H1 (cell line): ENCODE data around the gene C17orf50. TPM values are rescaled to one million over a fixed set of nuclear protein-coding genes. Genes with fewer than 3 reads are reported as not detected.

ENCODE experiments used
- CTCF ChIA-PET: fragments of 300-600 bp; sonication (Branson Sonifier 250); formaldehyde crosslinking; loops from one replicate; lab custom pipeline; 2021; ENCODE audit not compliant: partially characterized antibody; lab: Charles Lee
- POLR2A ChIA-PET: fragments of 300-600 bp; sonication (Branson Sonifier 250); formaldehyde crosslinking; loops from one replicate; lab custom pipeline; 2021; ENCODE audit warnings: inconsistent platforms; ENCODE audit not compliant: partially characterized antibody; lab: Charles Lee
- DNase-seq, 2 experiments: peaks; one replicate each; pipeline versions ENCODE4 v3.0.0 to v3.0.0-alpha.2; 2010 to 2022; ENCODE audit warnings: low spot score in 2 of 2, low read depth in 1 of 2, mixed read lengths in 1 of 2
- FAIRE-seq: peaks from 2 replicates; lab custom pipeline; 2011; peaks lifted over from hg19 to GRCh38; lab: Jason Lieb, UNC
- H2AFZ ChIP-seq: 2 replicates; pipeline ENCODE4 v1.8.1; 2012; ENCODE audit warnings: low read length, inconsistent platforms
- H2AK5ac ChIP-seq: 2 replicates; pipeline ENCODE4 v1.6.1; 2013; ENCODE audit warnings: low read depth, low read length
- H2BK120ac ChIP-seq: replicated peaks from 2 replicates; pipeline ENCODE3; 2013; ENCODE audit warnings: low read depth, low read length, inconsistent platforms
- H2BK12ac ChIP-seq: 2 replicates; pipeline ENCODE4 v1.6.1; 2013; ENCODE audit warnings: low read depth, low read length
- H2BK15ac ChIP-seq: 2 replicates; pipeline ENCODE4 v1.6.1; 2013; ENCODE audit warnings: low read length
- H2BK20ac ChIP-seq: 2 replicates; pipeline ENCODE4 v1.6.1; 2013; ENCODE audit warnings: low read length
- H2BK5ac ChIP-seq: 2 replicates; pipeline ENCODE4 v1.6.1; 2013; ENCODE audit warnings: low read depth, low read length
- H3K14ac ChIP-seq: 2 replicates; pipeline ENCODE4 v1.6.1; 2013; ENCODE audit warnings: inconsistent platforms; ENCODE audit not compliant: insufficient read length
- H3K18ac ChIP-seq: 2 replicates; pipeline ENCODE4 v1.6.1; 2013; ENCODE audit warnings: low read length; ENCODE audit errors: extremely low read depth
- H3K23ac ChIP-seq: 2 replicates; pipeline ENCODE4 v1.6.1; 2013; ENCODE audit warnings: inconsistent platforms; ENCODE audit not compliant: insufficient read length
- H3K23me2 ChIP-seq: 2 replicates; pipeline ENCODE4 v1.6.1; 2013; ENCODE audit warnings: low read depth, low read length
- H3K27ac ChIP-seq: 2 replicates; pipeline ENCODE4 v1.6.1; 2011; ENCODE audit warnings: low read depth, low read length, inconsistent platforms
- H3K27me3 ChIP-seq, 4 experiments: replicated peaks in 1 of 4; 1 replicate in 1 of 4; 2 replicates in 3 of 4; pipeline versions ENCODE4 v1.6.1 to v1.8.1; 2011 to 2013; ENCODE audit warnings: low read length in 3 of 4, mild to moderate bottlenecking in 3 of 4, inconsistent platforms in 2 of 4, mixed read lengths in 2 of 4, moderate library complexity in 1 of 4; ENCODE audit not compliant: control insufficient read depth in 3 of 4, insufficient read depth in 3 of 4; ENCODE audit errors: extremely low read depth in 1 of 4
- H3K36me3 ChIP-seq, 4 experiments: 2 replicates each; pipeline versions ENCODE4 v1.6.1 to v1.8.1; 2011 to 2013; ENCODE audit warnings: mild to moderate bottlenecking in 4 of 4, low read length in 3 of 4, moderate library complexity in 2 of 4, control low read depth in 1 of 4, inconsistent platforms in 1 of 4; ENCODE audit not compliant: insufficient read depth in 4 of 4, control insufficient read depth in 2 of 4
- H3K4ac ChIP-seq: replicated peaks from 2 replicates; pipeline ENCODE3; 2013; ENCODE audit warnings: low read length, low read depth, mixed read lengths, inconsistent platforms; ENCODE audit not compliant: insufficient read length
- H3K4me1 ChIP-seq, 4 experiments: replicated peaks in 1 of 4; 1 replicate in 1 of 4; 2 replicates in 3 of 4; pipeline versions ENCODE4 v1.6.1 to v1.8.1; 2011 to 2013; ENCODE audit warnings: low read length in 3 of 4, inconsistent platforms in 2 of 4, mixed read lengths in 1 of 4; ENCODE audit not compliant: insufficient read depth in 4 of 4, control insufficient read depth in 3 of 4
- H3K4me2 ChIP-seq, 2 experiments: 2 replicates each; pipeline versions ENCODE4 v1.6.1 to v1.8.1; 2011 to 2013; ENCODE audit warnings: low read depth in 2 of 2, low read length in 2 of 2, control low read depth in 1 of 2, inconsistent platforms in 1 of 2, mild to moderate bottlenecking in 1 of 2; ENCODE audit not compliant: insufficient read depth in 1 of 2
- H3K4me3 ChIP-seq, 4 experiments: fragments of 200-600, 300-600 bp in 1 of 4; sonication (generic), shearing (Covaris generic), sonication (Bioruptor Twin) in 1 of 4; 2 replicates each; pipeline versions ENCODE4 v1.5.1 to v1.8.1; 2011 to 2016; ENCODE audit warnings: low read length in 4 of 4, low read depth in 3 of 4, control low read depth in 2 of 4, inconsistent platforms in 2 of 4, mild to moderate bottlenecking in 2 of 4, mixed read lengths in 1 of 4, moderate library complexity in 1 of 4; ENCODE audit not compliant: insufficient read depth in 2 of 4; ENCODE audit errors: extremely low read depth in 1 of 4
- H3K56ac ChIP-seq: replicated peaks from 2 replicates; pipeline ENCODE3; 2013; ENCODE audit warnings: low read depth, mild to moderate bottlenecking, mixed read lengths, low read length, inconsistent platforms; ENCODE audit not compliant: insufficient read length
- H3K79me1 ChIP-seq: 2 replicates; pipeline ENCODE4 v1.6.1; 2013; ENCODE audit warnings: low read depth, low read length, control low read depth
- H3K79me2 ChIP-seq, 2 experiments: 2 replicates each; pipeline versions ENCODE4 v1.6.1 to v1.8.1; 2012 to 2013; ENCODE audit warnings: low read length in 2 of 2, mild to moderate bottlenecking in 2 of 2, inconsistent platforms in 1 of 2; ENCODE audit not compliant: insufficient read depth in 2 of 2, control insufficient read depth in 1 of 2
- H3K9ac ChIP-seq, 4 experiments: replicated peaks in 1 of 4; 1 replicate in 1 of 4; 2 replicates in 3 of 4; pipeline versions ENCODE4 v1.6.1 to v1.8.1; 2011 to 2013; ENCODE audit warnings: low read depth in 3 of 4, low read length in 3 of 4, control low read depth in 2 of 4, mild to moderate bottlenecking in 2 of 4, moderate library complexity in 2 of 4, inconsistent platforms in 1 of 4; ENCODE audit errors: extremely low read depth in 1 of 4
- H3K9me3 ChIP-seq, 2 experiments: 2 replicates each; pipeline versions ENCODE4 v1.6.1 to v1.8.1; 2012 to 2013; ENCODE audit warnings: mild to moderate bottlenecking in 2 of 2, moderate library complexity in 2 of 2, control low read depth in 1 of 2, inconsistent platforms in 1 of 2, low read depth in 1 of 2, low read length in 1 of 2, mixed read lengths in 1 of 2; ENCODE audit not compliant: insufficient read depth in 2 of 2
- H4K20me1 ChIP-seq, 2 experiments: replicated peaks in 1 of 2; 2 replicates each; pipeline versions ENCODE3 to v1.8.1; 2011 to 2013; ENCODE audit warnings: inconsistent platforms in 2 of 2, low read length in 2 of 2, mild to moderate bottlenecking in 1 of 2; ENCODE audit not compliant: insufficient read depth in 2 of 2, control insufficient read depth in 1 of 2
- H4K5ac ChIP-seq: 2 replicates; pipeline ENCODE4 v1.6.1; 2013; ENCODE audit warnings: low read length, low read depth, mixed read lengths, inconsistent platforms; ENCODE audit not compliant: insufficient read length
- H4K8ac ChIP-seq: 2 replicates; pipeline ENCODE4 v1.8.0; 2013; ENCODE audit warnings: mild to moderate bottlenecking, moderate library complexity, low read length, inconsistent platforms; ENCODE audit not compliant: insufficient read depth; ENCODE audit errors: extremely low read depth
- H4K91ac ChIP-seq: replicated peaks from 2 replicates; pipeline ENCODE3; 2013; ENCODE audit warnings: low read length, mixed read lengths, inconsistent platforms; ENCODE audit not compliant: insufficient read length
- BRCA1 ChIP-seq: IDR thresholded peaks from 2 replicates; pipeline ENCODE4 v1.6.1; 2012; ENCODE audit warnings: low read depth, low read length, improper control_type of control experiment
- CBX5 ChIP-seq: fragments of 300-800, 300-1000 bp; sonication (generic); IDR thresholded peaks from 2 replicates; pipeline ENCODE4 v1.7.1; 2016; ENCODE audit warnings: antibody characterized with exemption, low read length, low read depth
- CEBPB ChIP-seq: IDR thresholded peaks from 2 replicates; pipeline ENCODE4 v1.6.1; 2012; ENCODE audit warnings: low read depth, low read length
- EZH2 ChIP-seq: fragments of 200-600 bp; sonication (generic); IDR thresholded peaks from 2 replicates; pipeline ENCODE4 v1.7.1; 2012; ENCODE audit warnings: low read depth, mild to moderate bottlenecking, moderate library complexity, low read length, inconsistent platforms; ENCODE audit not compliant: severe bottlenecking
- FOSL1 ChIP-seq: IDR thresholded peaks from 2 replicates; pipeline ENCODE4 v1.6.1; 2011; ENCODE audit warnings: mild to moderate bottlenecking, low read depth, low read length, moderate library complexity; ENCODE audit not compliant: insufficient read depth
- PHF8 ChIP-seq: fragments of 200-600 bp; sonication (generic); conservative IDR thresholded peaks from 2 replicates; pipeline ENCODE4 v1.7.1; 2012; ENCODE audit warnings: low read depth, mild to moderate bottlenecking, inconsistent platforms, low read length, moderate library complexity
- RBBP5 ChIP-seq: IDR thresholded peaks from 2 replicates; pipeline ENCODE4 v1.7.1; 2012; ENCODE audit warnings: low read depth, mild to moderate bottlenecking, inconsistent platforms, low read length, moderate library complexity, borderline replicate concordance
- SIN3A ChIP-seq, 2 experiments: IDR thresholded peaks in 1 of 2; conservative IDR thresholded peaks in 1 of 2; 2 replicates each; pipeline ENCODE4 v1.6.1; 2011 to 2012; ENCODE audit warnings: low read length in 2 of 2, improper control_type of control experiment in 1 of 2, low read depth in 1 of 2, mild to moderate bottlenecking in 1 of 2
- ZNF274 ChIP-seq: IDR thresholded peaks from 2 replicates; pipeline ENCODE4 v1.7.0; 2012; ENCODE audit warnings: low read length, borderline replicate concordance; ENCODE audit errors: extremely low read depth
- WGBS, 2 experiments: shearing (Covaris generic) in 1 of 2; methylation state at CpG; one replicate each; pipeline versions ENCODE4 v1.1.6 to v1.1.7; 2013 to 2015; ENCODE audit warnings: low lambda C conversion rate in 2 of 2, mixed read lengths in 2 of 2, inconsistent platforms in 1 of 2, low coverage in 1 of 2, missing lambda C conversion rate in 1 of 2; ENCODE audit not compliant: insufficient replicate concordance in 2 of 2, insufficient coverage in 1 of 2, insufficient read length in 1 of 2; ENCODE audit errors: extremely low coverage in 1 of 2, missing lambda C conversion rate in 1 of 2; 5-methylcytosine and 5-hydroxymethylcytosine counted together
- polyA plus RNA-seq, 7 experiments: library from polyadenylated mRNA; depleted of rRNA in 3 of 7; stranded (reverse) in 5 of 7; unstranded in 2 of 7; fragments of >200 nt in 5 of 7; fragments of 200-250 nt in 2 of 7; gene quantifications; 1 replicate in 5 of 7; 2 replicates in 1 of 7; 4 replicates in 1 of 7; pipeline versions ENCODE4 v1.2.1 to v1.2.3, GENCODE V29; 2011 to 2013; ENCODE audit warnings: missing spikeins in 2 of 7, mixed read lengths in 2 of 7
- total RNA-seq: library from RNA; stranded (reverse); fragmentation: NEBNext Ultra II Directional; extraction: Animal tissue kit (Norgen Biotek cat#: 25700); gene quantifications from 2 replicates; pipeline ENCODE4 v1.2.1, GENCODE V29; 2021
- TF ChIP-seq, protein P1 (sequence below): IDR thresholded peaks from 2 replicates; pipeline ENCODE4 v1.6.1; 2012; ENCODE audit warnings: inconsistent platforms

C17orf50 gene
- total and polyA plus RNA-seq, 2 of the 8 experiments (the other 6 are each of a cell fraction or from before 2014, with no cell fraction given): 0.12 TPM; not detected in 1

DNA sequence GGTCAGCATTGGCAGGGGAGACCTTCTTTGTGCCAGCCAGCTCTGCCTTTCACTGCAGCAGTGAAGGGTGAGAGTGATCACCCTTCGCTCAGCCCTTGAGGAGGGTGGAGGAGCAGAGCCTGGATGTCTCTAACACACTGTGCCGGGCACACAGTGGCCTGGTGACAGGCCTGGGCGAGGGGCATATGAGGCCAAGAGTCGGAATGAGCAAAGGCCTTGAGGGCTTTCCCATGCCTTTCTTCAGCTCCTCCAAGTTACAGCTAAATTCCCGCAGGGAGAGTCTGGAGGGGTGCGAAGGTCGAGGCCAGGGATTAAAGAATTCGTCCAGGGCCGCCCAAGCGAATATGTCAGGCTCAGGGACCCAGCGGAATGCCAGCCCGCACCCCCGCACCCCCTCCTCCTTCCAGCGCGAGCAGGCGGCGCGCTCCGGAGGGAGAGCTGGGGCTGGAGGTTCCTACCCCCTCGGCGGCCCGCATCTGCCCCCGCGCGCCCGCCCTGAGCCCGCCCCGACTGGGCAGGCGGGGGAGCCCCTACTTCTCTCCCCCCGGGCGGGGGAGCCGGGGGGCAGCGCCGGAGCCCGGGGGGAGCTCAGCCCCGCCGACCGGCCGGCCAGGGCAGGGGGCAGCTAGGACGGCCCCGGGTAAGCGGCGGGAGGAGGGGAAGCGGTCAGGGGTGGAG is 29.3 kb upstream of the C17orf50 start, which contains the start of gene RASL10B:
RASL10B (plus strand) TSS at position 401 of the 678 bp plus-strand sequence. CDS start 3,546 bp downstream, outside the sequence.
- Histone ChIP-seq H3K18ac (peak within 1 kb of the TSS; percentile 93; the same call in 1 of the 2 replicates), H3K9ac (peak within 1 kb of the TSS in 2 of 4 experiments; percentile 38 to 39; a peak in 3 of 7 replicates), H3K9me3 (no peaks in the 10 kb centered on the region), H2BK120ac (no peak within 1 kb of the TSS), H3K79me2 (no peaks in the 10 kb centered on the region), H3K4me2 (peak within 1 kb of the TSS; percentile 78 to 98), H2AFZ (no peak within 1 kb of the TSS), H3K4me3 (peak within 1 kb of the TSS; percentile 67 to 85 (median 78)), H3K4ac (peak within 1 kb of the TSS; percentile 45), H2BK15ac (peak within 1 kb of the TSS; percentile 88), H2AK5ac (no peak within 1 kb of the TSS), H3K79me1 (peaks cover 2% of the 10 kb centered on the region; the same call in 1 of the 2 replicates), H4K8ac (no peak within 1 kb of the TSS; the same call in 1 of the 2 replicates), H3K23ac (no peak within 1 kb of the TSS), H2BK5ac (peak within 1 kb of the TSS; percentile 44; the same call in 1 of the 2 replicates), H2BK20ac (0 out of 2 replicates have a peak within 1 kb of the TSS, but pooled peaks have one; percentile 48), H3K56ac (no peak within 1 kb of the TSS), H2BK12ac (peak within 1 kb of the TSS; percentile 68; the same call in 1 of the 2 replicates), H4K5ac (no peak within 1 kb of the TSS), H3K36me3 (no peaks in the 10 kb centered on the region), H3K14ac (no peak within 1 kb of the TSS), H3K27ac (no peak within 1 kb of the TSS), H3K4me1 (peaks cover 7 to 26% (median 8%) of the 10 kb centered on the region in 4 experiments; a peak in 6 of 7 replicates), H4K91ac (no peak within 1 kb of the TSS), H3K27me3 (peaks cover 0 to 8% (median 5%) of the 10 kb centered on the region in 4 experiments; a peak in 4 of 7 replicates), H3K23me2 (peaks cover 9% of the 10 kb centered on the region; the same call in 1 of the 2 replicates), H4K20me1 (peaks cover 5 to 13% of the 10 kb centered on the region in 2 experiments)
- 13% methylated on average over 13 of the region's 44 CpGs; no CpG with 5 or more reads in 1 of the 2 experiments for WGBS, 2 experiments
- DNase-seq (peak in 1 of 2 experiments; percentile 85), FAIRE-seq (no peak)
- CTCF ChIA-PET: interaction anchor here (0.7 to 9.8 kb wide), 9 partner anchors 9 to 145 kb away, joined by 3 to 45 read pairs (median 3); no protein-coding TSS in a partner anchor
- POLR2A ChIA-PET: interaction anchor here (0.6 to 3.7 kb wide), 9 partner anchors 8 to 135 kb away, joined by 3 to 16 read pairs (median 3); partner anchors contain the start of gene TAF15
- no peak for TF ChIP-seq EZH2
- no peak for TF ChIP-seq CEBPB
- 0 out of 2 replicates have a peak, but pooled peaks have one; percentile 53 for TF ChIP-seq RBBP5
- TF ChIP-seq, protein P1, sequence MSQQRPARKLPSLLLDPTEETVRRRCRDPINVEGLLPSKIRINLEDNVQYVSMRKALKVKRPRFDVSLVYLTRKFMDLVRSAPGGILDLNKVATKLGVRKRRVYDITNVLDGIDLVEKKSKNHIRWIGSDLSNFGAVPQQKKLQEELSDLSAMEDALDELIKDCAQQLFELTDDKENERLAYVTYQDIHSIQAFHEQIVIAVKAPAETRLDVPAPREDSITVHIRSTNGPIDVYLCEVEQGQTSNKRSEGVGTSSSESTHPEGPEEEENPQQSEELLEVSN: no peak
- no peak for TF ChIP-seq CBX5
- TF ChIP-seq SIN3A (conservative IDR thresholded peaks at IDR 0.05 in 1 of 2, IDR thresholded peaks at IDR 0.05 in 1 of 2; ENCODE audit: low read depth in 1 of 2, low read length in 2 of 2): peak; percentile 20 to 50; a peak in 2 of 4 replicates
- peak; percentile 60 for TF ChIP-seq PHF8
- no peak for TF ChIP-seq ZNF274
- TF ChIP-seq BRCA1: no peak
- peak; percentile 94 for TF ChIP-seq FOSL1
